ENCODE data around the gene PDE5A.
A peak's percentile ranks its signal among the peaks of the same experiment; 100 is the strongest.
"Not testable (repeated sequence)": the region's sequence is repeated elsewhere in the genome, so short reads cannot be mapped to it uniquely, and the experiment has no call there.

Gene PDE5A

DNA sequence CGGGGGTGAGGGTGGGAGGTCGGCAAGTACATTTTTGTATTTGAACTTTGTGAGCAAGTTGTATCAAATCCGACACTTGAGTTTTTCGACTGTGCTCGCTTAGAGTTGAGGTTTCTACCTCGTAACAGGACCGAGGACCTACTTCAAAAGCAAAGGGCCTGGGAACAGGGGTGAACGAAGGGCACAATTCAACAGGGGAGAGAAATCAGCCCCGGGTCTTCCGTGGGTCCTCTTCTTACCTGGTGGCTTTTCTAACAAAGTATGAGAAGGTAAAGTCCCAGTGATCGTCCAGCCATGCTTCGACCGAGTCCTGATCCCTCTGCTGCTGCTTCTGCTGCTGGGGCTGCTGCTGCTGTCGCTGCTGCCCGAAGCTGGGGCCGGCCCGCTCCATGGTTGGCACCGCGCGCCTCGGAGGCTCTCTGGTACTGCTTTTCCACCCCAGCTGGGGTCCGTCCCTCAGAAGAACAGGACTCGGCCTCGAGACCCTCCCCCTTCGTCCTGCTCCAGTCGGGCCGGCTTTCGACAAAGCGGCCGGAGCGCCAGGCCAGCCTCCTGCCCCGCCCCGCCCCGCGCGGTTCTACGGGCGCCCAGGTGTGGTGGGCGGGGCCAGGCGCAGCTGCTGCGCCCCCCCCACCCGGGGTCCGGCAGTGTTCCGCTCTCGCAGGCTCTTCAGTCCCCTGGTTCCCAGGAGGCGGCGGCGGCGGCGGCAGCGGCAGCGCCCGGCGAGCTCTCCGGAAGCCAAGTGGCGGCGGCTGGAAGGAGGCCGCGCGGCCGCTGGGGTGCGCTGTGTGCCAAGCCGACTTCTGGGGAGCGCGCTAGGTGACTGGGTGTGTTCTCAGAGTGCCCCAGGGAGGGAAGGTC, at the start of gene PDE5A:
Gene PDE5A, minus strand, starts transcription at position 524 of the 861 bp plus-strand sequence. Its CDS starts 133 bp downstream, at position 391.
- peak; percentile 67 to 70 for DNase-seq (ENCODE audit: low read depth in 2 of 2)

DNA sequence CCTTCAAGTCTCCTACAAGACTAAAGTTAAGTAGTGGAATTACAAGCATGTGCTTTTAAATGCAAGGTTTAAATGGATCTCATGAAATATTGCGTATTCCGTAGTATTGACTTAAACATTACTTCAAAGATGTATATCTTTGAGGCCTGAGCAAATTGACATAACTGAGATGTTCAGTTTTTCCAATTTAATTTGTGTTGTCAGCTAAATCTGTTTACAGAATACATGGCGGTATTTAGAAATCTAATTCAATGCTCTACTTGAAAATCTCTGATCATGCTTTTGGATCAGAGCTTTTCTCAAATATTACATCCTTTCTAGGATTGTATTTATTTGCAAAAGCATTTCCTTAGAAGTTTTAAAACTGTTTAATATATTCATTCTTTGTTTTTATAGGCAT, 47.5 kb upstream of the PDE5A start:
- no peak for DNase-seq (ENCODE audit: low read depth in 2 of 2)

DNA sequence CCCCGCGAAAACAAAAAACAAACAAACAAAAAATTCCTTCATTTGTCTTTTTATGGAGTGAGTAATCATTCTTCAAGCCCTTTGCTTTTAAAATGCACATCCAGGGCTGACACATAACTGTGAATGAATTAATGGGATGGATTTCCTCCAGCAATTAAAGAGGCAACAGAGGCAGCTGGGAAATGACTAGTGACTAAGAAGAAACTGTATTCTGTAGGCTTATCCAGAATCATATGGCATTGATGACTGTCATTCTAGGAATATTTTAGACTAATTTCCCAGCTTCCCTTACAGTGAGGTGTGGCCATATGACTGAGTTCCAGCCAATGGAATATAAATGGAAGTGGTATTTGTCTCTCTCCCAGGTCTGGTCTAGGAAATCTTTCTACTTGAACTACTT, 46.8 kb upstream of the PDE5A start:
- no peak for DNase-seq (ENCODE audit: low read depth in 2 of 2)

DNA sequence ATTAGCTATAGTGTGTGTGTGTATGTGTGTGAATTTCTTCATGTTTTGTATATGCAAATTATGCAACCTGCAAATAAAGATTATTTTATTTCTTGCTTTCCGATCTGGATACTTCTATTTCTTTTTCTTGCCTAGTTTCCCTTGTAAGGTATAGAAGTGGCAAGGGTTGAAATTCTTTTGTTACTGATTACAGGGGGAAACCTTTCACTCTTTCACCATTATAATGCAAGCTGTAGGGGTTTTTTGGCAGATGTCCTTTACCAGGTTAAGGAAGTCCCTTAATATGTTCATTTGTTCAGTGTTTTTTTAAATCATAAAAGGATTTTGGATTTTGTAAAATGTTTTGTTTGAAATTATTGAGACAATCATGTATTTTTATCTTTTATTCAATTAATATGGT, 44.3 kb upstream of the PDE5A start:
- DNase-seq (ENCODE audit: low read depth in 2 of 2) = no peak

DNA sequence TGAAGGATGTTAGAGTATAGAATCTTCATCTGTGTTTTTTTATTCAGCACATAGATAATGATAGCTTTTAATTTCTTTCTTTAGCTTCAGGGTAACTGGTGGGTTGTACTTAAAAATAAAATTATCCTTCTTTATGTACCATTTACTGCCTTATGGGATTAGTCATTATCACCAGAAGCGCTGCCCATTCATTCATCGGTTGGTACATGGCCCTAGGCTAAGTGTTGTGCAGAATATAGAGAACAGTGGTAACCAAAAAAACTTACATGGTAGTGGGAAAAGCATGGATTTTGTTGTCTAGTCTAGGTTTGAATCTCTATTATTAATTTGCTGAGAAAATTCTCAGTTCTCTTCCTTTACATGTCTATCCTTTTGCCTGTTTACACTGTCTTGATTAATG, 43.5 kb upstream of the PDE5A start:
- no peak for DNase-seq (ENCODE audit: low read depth in 2 of 2)

DNA sequence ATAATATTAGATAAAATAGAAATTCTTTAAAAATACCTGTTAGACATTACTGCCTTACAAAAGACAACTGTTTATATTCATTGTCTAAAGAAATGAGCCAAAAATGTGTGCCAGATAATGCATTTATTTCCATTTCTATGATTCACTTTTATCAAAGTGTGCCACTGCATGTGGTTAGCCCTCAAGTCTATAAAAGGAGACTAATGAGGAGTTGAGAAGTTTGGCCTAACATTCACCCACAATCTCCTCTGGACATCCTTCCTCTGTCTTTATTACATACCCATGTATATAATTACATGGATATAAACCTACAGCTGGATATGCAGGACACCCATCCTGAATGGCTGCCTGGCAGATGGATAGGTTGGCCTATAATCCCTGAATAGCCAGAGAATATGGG, 42.6 kb upstream of the PDE5A start:
- no peak for DNase-seq (ENCODE audit: low read depth in 2 of 2)

- DNase-seq (ENCODE audit: low read depth in 2 of 2) = no peak
Measured at GRCh38 chr4:119667802-119668201, 39.2 kb upstream of the PDE5A start.

- no peak for DNase-seq (ENCODE audit: low read depth in 2 of 2)
Measured at GRCh38 chr4:119666653-119667091, 38.1 kb upstream of the PDE5A start.

DNA sequence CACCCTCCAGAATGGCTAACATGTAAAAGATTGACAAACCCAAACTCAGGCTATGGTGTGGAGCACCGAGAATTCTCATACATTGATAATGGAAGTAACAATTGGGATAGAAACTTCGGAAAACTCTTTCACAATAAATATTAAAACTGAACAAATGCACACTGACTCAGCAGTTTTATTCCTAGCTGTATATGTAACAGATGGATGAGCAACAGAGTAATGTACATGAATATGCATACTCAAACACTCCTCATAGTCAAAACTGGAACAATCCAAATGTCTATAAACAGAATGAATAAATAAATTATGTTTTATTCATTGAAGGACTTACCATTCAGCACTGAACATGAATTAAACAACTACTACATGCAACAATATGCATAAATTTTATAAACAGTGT, 37.1 kb upstream of the PDE5A start:
- no peak for DNase-seq (ENCODE audit: low read depth in 2 of 2)

DNA sequence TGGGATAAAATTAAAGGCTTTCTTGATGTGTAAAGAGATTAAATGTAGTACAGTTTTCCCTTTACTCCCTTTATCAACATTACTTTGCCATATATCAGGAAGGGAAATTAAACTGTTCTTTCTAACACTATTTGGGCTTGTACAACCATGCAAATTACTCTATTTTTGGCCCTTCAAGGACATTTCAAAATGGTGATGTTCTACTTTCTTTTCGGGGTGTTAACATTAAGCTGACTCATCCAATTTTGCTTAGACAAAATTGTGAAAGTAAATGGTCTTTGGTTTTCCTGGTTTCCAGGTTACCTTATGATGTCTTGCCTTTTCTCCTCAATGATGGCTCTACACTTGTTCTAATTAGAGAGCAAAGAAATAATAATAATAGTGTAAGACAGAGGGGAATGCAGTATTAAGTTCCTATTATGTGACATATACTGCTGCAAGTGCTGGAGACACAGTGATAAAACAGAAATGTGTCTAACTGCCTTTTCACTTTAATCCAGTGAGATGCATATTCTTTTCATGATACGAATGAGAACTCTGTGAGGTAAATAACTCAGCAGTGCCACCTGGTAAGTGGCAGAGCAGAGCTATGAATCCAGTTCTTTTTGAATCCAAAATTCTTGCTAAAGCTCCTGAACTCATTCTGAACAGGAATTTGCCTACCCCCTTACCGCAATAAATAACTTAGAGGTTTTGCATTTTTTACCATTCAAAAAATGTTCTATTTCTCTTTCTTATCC, 35.7 kb upstream of the PDE5A start:
- no peak for DNase-seq (ENCODE audit: low read depth in 2 of 2)

DNA sequence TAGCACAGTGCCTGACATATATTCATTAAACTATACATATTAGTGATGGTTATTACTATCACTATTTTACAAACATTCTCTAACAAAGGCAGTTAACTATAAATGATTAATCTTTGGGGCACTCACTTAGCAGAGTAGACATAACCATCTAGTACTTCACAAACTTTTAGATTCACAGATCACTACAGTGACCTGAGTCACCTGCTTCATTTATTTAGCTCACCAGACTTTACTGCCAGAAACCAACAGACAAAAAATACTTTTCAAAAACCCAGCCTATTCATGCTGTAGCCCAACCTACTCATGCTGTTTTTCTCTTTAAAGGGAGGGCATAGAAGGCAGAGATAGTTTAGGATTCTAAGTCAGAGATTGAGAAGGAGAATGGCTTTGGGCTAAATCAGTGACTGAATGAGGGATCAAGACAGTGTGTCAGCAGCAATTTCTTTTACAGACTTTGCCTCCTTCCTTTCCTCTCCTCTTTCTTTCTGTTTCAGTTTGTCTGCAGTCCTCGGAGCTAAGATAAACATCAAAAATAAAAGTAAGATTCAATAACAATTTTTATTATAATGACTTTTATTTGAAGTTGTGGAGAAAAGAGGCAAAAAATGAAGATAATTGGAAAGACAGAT, 34.7 kb upstream of the PDE5A start:
- DNase-seq (ENCODE audit: low read depth in 2 of 2) = no peak

DNA sequence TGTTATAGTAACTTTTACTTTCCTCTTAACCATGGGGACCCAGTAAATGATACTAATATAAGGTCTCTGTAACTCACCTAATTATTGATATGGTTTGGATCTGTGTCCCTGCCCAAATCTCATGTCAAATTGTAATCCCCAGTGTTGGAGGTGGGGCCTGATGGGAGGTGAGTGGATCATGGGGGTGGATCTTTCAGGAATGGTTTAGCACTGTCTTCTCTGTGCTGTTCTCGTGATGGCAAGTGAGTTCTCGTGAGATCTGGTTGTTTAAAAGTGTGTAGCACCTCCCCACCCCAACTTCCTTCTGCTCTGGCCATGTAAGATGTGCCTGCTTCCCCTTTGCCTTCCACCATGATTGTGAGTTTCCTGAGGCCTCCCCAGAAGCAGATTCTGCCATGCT, 34.0 kb upstream of the PDE5A start:
- not testable (repeated sequence) for DNase-seq (ENCODE audit: low read depth in 2 of 2)

DNA sequence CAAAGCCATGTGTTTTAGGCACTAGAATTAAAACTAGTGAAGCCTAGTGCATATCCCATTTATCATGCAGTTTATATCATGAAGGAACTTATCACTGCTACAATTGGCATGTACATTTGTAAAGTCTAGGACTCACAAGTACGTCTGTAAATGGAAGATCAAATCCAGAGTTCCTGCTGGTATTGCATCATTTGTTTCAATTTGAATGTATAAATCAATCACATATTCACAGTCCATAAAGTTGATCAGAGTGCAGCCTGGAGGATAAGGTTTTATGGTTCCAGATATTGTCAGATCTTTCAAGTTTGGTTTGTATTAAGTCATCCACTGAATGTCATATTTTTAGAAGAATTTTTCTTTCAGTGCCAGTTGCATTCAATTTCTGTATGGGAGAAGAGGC, 32.6 kb upstream of the PDE5A start:
- DNase-seq (ENCODE audit: low read depth in 2 of 2) = no peak

- no peak for DNase-seq (ENCODE audit: low read depth in 2 of 2)
Measured at GRCh38 chr4:119659576-119659975, 31.0 kb upstream of the PDE5A start.

DNA sequence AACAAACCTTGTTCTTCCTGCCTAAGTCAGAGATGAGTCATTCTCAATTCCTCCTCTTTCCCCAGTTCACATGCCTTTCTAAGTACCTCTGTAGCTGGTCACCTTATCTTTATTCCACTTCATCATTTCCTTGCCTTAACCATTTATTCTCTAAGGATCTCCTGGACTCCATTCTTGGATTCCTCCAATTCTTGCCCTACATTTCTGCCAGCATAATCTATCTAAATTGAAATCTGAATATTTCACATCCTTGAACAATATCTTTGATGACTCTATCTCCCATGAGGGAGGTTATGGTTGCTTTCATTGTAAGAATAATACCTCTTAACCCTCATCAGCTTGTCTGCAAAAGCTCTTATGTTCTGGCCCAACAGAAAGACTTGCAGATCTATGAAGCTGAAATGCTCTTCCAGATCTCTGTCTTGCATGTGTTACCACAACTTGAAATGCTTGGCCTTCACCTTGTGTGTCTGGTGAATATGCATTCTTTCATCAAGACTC, 28.6 kb upstream of the PDE5A start:
- DNase-seq (ENCODE audit: low read depth in 2 of 2) = no peak

DNA sequence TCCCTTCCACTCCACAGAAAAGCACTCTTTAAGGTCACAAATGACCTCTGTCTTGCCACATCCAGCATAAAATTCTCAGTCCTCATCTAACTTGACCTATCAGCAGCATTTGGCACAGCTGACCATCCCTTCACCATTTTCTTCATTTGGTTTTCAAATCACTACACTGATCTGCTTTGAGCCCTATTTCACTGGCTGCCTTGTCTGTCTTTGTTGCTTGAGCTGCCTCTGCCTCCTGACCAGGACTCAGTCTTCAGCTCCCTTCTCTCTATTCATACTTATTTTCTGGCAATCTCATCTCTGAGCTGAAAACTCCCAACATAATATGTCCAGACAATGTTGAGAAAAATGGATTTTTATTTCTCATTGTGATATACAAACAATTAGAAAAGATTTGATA, 27.7 kb upstream of the PDE5A start:
- DNase-seq (ENCODE audit: low read depth in 2 of 2) = no peak

DNA sequence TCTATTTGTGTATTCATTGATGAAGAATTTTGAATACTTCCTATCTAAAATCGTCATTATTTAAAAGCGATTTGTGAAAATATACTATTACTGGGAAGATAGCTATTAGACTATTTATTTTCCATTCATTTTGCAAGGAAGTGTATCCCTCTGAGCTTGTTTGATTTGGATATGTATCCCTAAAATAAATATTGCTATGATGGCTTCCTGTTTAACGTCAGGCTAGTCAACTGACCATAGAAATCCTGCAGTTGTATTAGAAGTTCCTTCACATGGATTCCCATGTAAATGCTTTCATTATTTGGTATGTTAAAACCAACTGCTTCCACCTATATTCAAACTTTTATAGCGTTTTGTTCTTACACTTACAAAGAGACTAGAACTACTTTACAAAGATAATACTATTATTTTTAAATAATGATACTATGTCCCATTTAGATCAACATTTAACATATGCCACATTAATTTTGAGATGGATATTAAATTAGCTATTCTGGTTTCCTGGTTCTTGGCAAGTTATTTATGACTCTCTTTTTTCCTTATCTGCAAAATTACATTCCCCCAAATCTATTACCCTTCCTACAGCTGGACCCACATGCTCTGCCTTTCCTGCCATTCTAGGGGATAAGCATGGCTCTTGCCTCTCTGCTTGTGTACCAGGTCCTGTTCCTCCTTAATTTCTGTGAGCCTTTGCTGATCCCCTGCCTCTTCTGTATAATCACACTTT, 26.7 kb upstream of the PDE5A start:
- no peak for DNase-seq (ENCODE audit: low read depth in 2 of 2)

DNA sequence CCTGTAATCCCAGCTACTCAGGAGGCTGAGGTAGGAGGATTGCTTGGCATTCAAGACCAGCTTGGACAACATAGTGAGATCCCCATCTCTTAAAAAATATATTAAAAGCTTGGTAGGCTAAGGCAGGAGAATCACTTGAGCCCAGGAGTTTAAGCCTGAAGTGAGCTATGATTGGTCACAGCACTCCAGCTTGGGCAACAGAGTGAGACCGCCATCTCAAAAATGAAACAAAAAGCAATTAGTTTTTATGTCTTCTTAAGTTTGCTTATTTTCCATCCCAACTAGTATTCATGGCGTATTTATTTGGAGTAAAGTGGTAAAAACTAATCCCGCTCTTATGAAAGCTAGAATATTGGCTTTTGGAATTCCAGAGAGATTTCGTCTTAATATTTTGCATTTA, 25.4 kb upstream of the PDE5A start:
- no peak for DNase-seq (ENCODE audit: low read depth in 2 of 2)

- no peak for DNase-seq (ENCODE audit: low read depth in 2 of 2)
Measured at GRCh38 chr4:119652998-119653397, 24.4 kb upstream of the PDE5A start.

GRCh38 chr4:119648398-119648797, 19.8 kb upstream of the PDE5A start:
- DNase-seq (ENCODE audit: low read depth in 2 of 2) = no peak

DNA sequence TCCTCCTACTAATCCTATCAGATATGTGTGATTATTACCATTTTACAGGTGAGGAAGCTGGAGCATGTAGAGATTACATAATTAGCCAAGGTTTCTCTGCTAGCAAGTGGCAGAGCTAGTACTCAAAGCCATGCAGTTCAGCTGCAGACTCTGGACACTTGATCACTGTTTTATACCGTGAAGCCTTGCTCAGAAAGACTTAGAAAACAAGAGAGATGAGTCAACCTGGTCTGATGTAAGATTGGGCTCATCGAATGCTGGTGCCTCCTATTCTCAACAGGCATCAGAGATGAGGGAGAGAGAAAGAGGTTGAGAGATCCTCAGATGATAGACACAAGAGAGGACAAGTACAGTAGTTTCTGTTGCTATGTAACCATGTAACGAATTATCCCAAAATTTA, 19.0 kb upstream of the PDE5A start:
- no peak for DNase-seq (ENCODE audit: low read depth in 2 of 2)

All from stimulated activated CD8-positive, alpha-beta memory T cell treated with anti-CD3 and anti-CD28 coated beads, Interleukin-2, amount 100 ng/mL, for 48 hours (primary cell).